Right lobe of liver (tissue), 4 donors: ENCODE data around the gene SLC39A13.

Experiments
- CTCF ChIP-seq, 4 donors: fragments of 200-600 bp in 3 of 4; fragments of 450-650 bp in 1 of 4; IDR thresholded peaks; one replicate each; pipeline versions ENCODE4 v1.5.1 to v1.8.0; 2016 to 2022; ENCODE audit warnings: antibody characterized with exemption in 4 of 4, mild to moderate bottlenecking in 2 of 4
- POLR2A ChIP-seq: fragments of 450-650 bp; IDR thresholded peaks from one replicate; pipeline ENCODE4 v1.6.1; 2017; ENCODE audit warnings: antibody characterized with exemption, mild to moderate bottlenecking
- donor health status: DM: no; HTN: no; CAD: no.
- donor health status: DM: no; HTN: no; CAD: no.
- donor health status: DM: no; HTN: yes; CAD: no.

GRCh38 chr11:47447906-47448305 lies 39.5 kb downstream of the SLC39A13 start:
- no peak for TF ChIP-seq CTCF (IDR thresholded peaks at IDR 0.05)
- TF ChIP-seq POLR2A, result no peak
